GM13976 (cell line): ENCODE measurements around the gene UTS2B.

ENCODE experiments used
- DNase-seq: peaks from one replicate; pipeline ENCODE4 v3.0.0; 2012; ENCODE audit warnings: low spot score
- CTCF ChIP-seq: IDR thresholded peaks from 2 replicates; pipeline ENCODE4 v1.5.1; 2012; ENCODE audit warnings: borderline replicate concordance, mild to moderate bottlenecking; ENCODE audit not compliant: insufficient read depth; ENCODE audit errors: extremely low read depth, missing control alignments, control extremely low read depth
- in situ Hi-C: fragments of 300-500 bp; cut with MboI; formaldehyde crosslinking; loops from one replicate; pipeline ENCODE4 v1.12.0; 2022; ENCODE audit warnings: low sequenced_read_pairs, mixed read lengths, inconsistent platforms; ENCODE audit not compliant: unreplicated experiment

Gene UTS2B

GRCh38 chr3:191372122-191372521 is 41.8 kb upstream of the UTS2B start:
- TF ChIP-seq CTCF: no peak
- in situ Hi-C loops: no loop called here
- no peak for DNase-seq

GRCh38 chr3:191369616-191370010 is 39.3 kb upstream of the UTS2B start:
- TF ChIP-seq CTCF: no peak
- in situ Hi-C loops: no loop called here
- DNase-seq: no peak

GRCh38 chr3:191368755-191369615 is 38.7 kb upstream of the UTS2B start:
- in situ Hi-C loops: no loop called here
- no peak for TF ChIP-seq CTCF
- no peak for DNase-seq

- DNase-seq: no peak
- TF ChIP-seq CTCF: no peak
- in situ Hi-C loops: no loop called here
These were observed 36.3 kb upstream of the UTS2B start for GRCh38 chr3:191366675-191367074.

DNA sequence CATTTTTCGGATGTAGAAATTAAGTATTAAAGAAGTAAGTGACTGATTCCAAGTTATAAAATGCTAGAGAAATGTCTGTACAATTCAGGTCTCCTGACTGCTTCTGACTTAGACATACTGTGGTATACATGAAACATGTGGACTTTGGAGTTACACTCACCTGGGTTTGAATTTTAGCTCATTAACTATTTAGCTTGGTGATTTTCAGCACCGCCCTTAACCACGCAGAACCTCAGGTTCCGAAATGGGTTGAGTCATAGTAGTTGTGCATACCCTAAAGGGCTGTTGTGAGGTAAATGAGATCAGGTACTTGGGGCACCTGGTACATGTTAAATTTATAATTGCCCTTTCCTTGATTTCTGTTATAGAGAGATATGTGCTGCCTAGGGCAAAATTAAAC is 32.9 kb upstream of the UTS2B start:
- TF ChIP-seq CTCF: no peak
- in situ Hi-C loops: no loop called here
- DNase-seq: no peak

GRCh38 chr3:191362524-191363090 is 32.3 kb upstream of the UTS2B start:
- no peak for DNase-seq
- in situ Hi-C loops: no loop called here
- TF ChIP-seq CTCF: no peak
